Superior temporal gyrus (tissue), 1 donor: ENCODE data around the gene COL27A1.
"Not testable (repeated sequence)": the region's sequence is repeated elsewhere in the genome, so short reads cannot be mapped to it uniquely, and the experiment has no call there.

ENCODE experiments used
- DNase-seq: peaks from one replicate; pipeline ENCODE4 v3.0.0-alpha.2; 2016; ENCODE audit errors: extremely low spot score

The COL27A1 gene

DNA sequence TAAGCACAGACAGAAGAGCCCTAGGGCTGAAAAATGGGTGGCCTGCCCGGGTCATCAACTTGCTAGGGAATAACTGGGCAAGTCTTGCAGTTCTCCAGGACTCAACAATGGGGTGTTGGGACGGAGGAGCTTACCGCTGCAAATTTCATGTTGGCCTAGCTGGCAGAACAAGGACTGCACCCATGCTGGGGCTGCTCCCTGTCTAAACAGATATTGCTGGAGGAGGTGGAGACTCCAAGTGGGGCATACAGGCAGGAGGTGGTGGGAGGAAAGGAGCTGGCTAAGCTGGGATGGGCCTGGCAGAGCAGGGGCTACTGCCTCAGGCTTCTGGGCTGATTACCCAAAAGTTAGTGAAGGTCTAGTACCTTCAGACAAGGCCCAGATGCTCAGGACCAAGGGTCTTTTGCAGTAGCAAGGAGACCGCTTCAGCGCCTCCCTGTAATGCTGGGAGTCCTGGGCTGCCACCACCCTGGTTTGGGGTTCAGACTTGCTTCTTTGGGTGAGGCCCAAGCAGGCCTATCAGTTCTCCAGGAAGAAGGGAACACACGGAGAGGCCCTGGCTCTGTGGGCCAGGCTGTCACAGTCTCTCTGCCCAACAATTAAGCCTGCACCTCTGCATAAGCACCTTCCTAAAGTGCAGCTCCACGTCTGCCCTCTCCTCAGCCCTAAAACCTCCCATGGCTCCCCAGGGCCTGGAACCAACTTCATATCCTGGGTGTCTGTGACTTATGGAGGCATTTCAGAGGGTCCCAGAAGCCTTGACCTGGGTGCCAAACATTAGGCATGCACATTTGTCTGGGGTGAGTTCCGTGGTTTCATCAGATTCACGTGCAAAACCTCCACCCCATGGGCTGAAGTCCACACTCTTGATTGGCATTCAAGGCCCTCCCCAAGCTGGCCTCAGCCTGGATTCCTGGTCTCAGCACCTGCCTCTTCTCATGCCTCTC lies 32.0 kb upstream of the COL27A1 start:
- DNase-seq = no peak

DNA sequence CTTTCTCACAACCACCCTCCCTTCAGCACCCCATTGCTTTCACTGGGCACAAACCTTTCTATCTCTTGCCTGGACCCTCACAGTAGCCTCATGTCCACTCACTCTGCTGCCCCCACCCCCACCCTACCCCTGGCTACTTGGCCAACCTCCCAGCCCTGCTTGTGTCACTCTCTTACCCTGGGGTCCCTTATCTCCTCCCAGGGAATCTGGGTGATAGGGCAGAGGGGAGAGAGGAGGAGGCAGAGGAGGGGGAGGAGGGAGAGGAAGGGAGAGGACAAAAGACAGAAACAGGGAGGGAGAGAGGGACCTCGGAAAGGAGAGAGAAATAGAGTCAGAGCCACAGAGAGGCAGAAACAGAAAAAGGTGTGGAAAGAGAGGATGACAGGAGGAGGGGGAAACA lies 31.2 kb upstream of the COL27A1 start:
- no peak for DNase-seq

DNA sequence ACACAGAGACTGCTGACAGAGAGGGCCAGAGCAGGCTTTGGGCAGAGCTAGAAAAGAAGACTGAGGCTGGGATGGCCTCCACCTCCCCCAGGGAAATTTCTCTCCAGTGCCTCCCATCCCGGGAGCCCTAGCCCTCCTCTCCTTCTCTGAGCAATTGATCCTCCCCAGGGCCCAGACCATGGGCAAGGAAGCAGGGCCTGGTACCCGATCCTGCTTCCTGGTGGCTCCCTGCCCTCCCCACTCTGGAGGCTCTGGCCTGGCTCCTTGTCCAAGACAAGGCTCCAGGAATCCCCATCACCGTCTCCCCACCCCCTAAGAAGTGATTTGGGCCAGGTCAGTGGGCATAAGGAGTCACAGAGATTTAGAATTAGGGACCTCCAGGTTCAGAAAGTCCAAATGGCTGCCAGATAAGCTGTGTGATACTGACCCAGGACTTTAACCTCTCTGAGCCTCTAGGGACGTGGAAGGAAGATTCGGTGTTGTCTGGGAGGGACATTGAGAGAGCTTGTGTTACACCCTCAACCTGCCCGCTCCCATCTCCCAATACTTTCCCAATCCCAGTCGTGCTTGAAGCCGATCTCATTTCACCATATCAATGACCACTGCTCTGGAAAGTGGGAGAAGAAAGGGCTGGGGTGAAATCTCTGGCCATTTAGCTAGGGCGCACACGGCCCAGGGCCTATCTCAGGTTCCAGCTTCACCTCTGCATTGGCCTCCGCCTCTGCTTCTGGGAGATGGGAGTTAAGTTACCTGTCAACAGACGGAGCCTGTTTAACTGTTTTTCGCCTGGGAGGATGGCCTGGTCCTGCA lies 30.5 kb upstream of the COL27A1 start:
- no peak for DNase-seq

DNA sequence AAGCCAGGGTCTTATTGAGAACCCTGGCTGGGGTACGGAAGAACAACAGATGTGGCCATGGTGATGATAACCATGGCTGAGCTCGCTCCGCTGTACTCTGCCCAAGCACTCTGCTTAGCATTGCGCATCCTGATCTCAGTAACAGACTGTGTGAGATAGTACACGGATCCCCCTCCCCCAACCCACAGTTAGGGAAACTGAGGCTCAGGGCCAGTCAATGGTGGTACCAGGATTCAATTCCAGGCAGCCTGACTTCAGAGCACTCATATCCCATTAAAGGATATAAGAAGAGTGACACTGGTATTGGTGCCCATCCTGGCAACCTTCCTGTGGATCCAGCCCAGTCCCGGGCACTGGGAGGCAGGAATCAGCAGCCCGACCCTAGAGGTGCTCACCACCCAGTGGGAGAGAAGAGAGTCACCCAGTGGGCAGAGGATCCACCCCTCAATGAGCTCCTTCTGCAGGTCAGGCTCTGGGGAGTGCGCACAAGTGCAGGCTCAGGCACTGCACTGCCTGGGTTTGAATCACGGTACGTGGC lies 29.8 kb upstream of the COL27A1 start:
- no peak for DNase-seq

DNA sequence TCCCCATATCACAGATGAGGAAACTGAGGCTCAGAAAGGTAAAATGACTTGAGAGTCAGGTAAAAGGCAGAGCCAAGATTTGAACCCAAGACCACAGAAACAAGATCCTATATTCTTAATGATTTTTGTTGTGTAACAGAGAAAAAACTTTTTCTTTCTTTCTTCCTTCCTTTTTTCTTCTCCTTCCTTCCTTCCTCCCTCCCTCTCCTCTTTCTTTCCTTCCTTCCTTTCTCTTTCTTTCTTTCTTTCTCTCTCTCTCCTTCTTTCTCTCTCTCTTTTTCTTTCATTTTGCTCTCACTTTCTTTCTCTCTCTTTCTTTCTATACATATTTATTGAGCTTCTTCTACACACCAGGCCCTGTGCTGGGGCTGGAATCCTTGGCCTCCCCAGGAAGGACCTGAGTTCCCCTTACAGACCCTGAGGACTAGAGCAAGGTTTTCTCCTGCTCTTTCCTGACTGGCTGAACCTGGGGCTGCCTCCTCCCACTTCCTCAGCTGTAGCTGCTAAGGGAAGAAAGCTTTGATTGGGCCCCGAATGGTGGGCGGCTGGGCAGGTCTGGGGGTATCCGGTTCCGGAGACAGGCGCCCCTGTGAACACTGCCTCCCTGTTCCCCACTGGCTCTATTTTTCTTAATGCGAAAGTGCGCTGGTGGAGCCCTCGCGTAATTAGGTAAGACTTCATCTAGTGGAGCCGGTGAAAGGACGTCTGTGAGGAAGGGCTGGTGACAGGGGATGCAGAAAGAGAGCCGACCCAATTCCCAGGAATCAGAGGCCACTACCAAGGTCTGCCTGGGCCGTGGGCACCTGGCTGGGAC lies 28.9 kb upstream of the COL27A1 start:
- no peak for DNase-seq

DNA sequence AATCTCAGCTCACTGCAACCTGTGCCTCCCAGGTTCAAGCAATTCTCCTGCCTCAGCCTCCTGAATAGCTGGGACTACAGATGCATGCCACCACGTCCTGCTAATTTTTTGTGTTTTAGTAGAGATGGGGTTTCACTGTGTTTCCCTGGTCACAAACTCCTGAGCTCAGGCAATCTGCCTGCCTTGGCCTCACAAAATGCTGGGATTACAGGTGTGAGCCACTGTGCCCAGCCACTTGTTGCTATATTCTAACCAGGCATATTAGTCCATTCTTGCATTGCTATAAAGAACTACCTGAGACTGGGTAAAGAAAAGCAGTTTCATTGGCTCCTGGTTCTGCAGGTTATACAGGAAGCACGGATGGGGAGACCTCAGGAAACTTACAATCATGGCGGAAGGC lies 26.6 kb upstream of the COL27A1 start:
- not testable (repeated sequence) for DNase-seq

DNA sequence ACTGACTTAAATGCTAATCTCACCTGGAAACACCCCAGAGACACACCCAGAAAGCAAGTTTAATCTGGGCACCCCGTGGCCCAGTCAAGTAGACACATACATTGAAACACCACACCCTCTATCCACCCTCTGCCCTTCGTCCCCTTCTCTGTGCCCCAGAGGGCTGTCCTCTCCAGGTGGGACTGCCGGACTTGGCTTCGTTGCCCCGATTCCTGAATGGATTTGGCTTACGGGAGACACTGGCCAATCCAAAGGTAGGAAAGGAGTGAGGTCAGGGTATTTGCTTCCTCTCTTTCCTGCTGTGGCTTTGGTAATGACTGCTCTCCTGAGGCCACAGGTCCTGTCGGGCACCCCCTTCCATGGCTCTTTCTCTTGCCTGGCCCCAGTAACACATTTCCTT lies 25.2 kb upstream of the COL27A1 start:
- DNase-seq = no peak

DNA sequence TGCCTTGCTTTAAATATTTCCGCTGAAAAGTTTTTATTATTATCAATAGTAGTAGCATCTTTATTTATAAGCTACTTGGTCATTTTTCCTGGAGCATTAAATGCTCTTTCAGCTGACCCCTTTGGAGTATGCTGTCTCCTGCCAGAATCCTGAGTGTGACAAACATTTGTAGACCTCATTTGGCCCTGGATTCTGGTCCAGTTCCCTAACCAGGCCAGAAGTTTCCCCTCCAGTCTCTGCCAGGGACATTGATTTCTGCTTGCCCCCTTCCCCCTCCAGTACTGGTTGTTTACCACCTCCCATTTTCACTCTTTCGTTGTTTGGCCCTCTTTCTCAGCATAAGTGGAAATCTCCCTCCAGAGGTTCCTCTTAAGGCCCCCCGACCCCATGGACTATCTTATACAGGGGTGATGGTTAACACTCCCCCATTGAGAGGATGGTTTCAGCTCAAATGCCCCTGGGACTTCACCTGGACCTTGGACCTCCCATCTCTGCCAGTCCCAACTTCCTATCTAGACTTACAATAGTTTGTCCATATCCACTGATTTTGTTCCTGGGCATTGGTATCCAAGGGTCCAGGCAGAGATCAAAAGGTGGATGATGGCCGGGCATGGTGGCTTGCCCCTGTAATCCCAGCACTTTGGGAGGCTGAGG lies 24.6 kb upstream of the COL27A1 start:
- no peak for DNase-seq

DNA sequence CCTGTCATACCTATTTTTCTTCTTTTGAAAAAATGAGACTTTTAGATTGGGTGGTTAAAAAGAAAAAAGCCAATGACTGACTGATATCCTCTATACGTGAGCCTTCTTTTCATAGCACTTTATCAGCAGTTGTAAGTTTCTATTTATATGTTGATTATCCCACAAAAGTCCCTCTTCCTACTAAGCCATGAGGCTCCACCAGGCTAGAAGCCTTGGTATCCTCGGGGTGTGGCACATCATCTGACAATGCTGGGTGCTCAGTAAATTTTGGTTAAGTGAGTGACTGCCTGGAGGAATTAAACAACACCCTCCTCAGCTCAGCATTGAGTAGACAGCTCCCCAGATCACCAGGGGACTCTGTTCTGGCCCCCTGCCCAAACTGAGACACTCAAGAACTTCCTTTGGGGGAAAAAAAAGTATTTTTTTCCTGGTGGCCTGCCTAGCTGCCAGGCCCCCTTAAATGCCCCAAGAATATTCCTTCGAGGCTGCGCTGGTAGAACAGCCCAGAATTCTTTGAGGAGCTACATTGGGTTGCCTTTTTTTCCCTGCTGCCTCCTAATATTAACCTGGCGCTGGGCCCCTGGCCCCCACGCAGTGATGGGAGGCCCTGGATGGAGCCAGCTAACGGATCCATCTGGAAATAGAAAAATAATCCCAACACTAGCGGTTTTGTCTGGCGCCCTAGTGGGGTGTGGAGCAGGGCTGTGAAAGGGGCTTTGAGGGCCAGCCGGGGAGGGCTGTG lies 23.4 kb upstream of the COL27A1 start:
- DNase-seq = no peak

DNA sequence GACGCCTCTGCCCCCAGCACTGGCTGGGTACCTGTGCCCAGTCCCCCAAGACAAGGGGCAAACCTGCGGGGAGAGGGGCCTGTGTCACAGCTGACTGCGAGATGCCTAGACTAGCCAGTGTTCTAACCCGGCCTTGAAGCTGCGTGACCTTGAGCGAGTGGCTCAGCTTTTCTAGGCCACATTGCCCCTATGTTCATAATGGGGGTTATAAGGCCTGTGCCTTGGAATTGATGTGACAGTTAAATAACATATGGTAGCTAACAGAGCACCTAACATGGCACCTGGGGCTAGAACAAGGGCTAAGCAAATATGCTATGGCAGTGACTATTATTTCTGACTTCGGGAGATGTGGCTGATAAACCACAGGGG lies 22.8 kb upstream of the COL27A1 start:
- DNase-seq = no peak

DNA sequence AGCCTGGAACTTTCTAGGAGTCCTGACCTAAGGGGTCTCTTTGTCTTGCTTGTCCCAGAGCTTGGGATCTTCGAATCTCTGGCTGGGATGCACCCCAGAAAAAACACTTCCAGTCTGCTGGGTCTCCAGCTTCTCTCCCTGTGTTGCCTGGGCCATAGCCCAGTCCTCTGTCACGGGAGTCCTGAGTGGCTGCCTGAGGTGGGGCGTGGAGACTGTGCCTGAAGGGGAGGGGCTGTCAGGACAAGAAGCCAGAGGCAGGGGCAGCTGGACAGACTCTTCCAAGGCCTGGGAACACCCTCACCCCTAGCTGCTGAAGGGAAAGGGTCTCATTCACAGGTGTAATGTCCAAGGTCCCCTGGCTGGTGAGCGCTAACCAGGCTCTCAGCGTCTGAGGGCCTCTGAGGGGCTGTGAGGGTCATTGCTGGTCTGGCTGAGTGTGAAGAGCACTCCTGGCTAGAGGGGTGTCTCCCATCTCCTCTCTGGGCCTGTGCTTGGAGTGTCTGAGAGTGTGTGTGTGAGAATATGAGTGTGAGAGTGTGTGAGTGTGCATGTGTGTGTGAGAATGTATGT lies 20.4 kb upstream of the COL27A1 start:
- DNase-seq = no peak

DNA sequence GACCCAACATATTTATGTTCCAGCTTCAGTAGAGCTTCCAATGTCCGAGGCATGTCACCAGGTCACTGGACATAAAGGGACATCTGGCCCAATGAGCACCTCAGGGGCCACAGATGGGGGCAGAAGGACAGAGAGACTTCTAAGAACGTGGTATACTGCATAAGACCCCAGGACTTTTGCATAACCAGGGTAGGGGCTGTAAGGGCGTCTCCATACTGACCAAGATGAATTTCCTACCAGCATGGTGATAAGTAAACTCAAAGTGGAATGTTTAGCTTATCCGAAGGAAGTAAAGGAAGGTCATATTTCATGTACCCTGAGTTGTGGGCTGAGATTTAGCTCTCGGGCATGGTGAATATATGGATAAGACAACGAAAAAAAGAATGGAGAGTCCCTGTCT lies 17.5 kb upstream of the COL27A1 start:
- DNase-seq = no peak

DNA sequence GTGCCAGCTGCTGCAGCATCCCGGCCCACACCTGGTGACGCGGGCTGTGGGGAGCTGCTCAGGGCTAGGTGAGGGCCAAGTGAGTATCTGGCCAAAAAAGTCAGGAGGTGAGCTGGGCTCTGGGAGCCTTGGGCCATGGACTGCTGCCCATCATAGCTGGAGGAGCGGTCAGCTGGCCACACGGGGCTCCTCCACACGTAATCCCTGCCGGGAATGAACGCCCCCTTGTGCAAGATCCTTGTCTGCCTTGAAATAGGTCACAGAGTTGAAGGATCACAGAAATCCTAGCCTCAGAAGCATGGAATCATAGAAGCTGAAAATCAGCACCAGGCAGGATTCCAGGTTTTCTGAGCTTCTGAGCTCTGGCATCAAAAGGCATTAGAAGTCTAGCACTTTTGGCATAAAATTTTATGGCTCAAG lies 16.8 kb upstream of the COL27A1 start:
- DNase-seq = no peak

DNA sequence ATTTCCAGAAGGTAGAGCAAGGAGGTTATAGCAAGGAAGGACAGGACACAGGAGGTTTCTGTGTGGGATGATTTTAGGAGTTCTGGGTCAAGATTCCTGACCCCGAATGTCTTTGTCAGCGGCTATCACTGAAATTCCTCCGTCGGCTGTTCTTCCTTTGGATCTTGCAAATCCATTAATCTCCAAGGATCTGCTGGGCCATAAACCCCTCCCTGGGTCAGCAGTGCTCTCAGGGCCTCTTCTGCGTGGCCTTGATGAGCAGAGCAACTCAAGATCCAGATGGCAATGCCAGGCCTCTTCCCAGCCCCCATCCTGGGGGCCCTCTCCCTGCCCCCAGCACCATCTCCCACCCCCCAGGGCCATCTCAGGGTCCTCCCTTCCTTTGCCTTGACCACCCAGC lies 16.3 kb upstream of the COL27A1 start:
- DNase-seq = no peak

DNA sequence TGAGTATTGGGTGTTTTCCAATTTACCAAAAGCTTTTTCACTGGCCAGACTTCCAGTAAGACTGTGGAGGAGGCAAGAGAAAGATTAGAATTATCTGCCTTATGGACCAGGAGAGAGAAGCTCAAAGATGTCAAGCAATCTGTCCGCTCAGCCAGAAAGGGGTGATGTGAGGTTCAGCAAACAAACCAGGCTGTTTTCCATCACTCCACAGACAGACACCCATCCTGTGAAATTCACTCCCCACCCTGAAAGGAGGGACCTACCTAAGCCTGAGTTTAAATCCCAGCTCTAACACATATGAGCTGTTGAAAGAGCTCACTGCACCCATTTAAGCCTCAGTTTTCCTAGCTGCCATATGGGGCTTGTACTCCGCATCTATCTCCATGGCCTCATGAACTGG lies 14.9 kb upstream of the COL27A1 start:
- DNase-seq = no peak

DNA sequence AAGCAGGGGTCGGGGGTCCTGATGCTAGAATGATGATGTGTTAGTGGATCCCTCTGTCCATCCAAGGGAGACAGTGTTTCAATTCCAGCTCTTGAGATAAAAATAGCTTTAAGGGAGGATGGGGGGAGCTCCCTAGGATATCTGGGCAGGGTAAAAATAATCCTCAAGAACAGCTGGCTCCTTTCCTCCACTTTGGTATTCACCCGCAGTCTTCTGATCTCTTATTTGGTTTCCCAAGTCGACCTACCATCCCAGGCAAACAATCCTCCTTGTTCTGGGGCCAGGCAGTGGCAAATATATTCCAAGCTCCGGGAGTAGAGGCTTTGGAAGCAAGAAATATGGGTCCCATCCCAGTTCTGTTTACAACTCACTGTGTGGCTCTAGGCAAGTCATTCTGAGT lies 14.5 kb upstream of the COL27A1 start:
- DNase-seq = no peak

DNA sequence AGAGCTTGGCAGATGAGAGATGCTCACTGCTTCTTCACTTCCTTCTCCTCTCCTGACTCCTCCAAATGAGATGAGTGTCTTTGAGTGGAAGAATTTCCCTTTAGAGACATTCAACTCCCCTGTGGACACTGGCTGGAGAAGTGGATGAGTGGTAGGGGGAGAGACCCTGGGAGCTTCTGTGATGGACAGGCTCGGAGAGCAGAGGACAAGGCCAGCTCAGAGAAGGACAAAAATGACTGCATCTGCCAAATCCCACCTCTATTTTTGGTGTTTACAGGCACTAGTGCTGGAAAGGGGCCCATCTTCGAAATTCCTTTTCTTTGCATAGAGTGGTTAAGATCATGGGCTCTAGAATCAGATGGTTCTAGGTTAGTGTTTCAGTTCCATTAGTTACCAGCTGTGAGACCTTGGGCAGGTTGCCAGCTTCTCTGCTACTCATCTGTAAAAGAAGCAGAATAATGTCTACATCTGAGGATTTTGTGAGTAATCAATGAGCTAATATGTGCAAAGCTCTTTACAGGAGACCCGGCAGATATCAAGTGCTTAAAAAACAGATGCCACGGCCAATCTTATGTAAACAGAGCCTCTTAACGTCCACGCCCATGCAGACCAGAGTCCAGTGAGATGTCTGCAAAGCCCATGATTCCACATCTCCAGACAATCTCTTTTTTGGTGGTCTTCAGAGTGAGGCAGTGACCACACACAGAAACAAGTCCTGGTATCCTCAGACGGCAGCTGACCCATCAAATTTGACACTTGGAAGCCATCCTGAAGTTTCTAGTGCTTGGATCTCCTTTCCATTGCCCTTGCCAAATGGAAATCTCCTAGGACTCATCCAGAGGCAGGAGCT lies 13.6 kb upstream of the COL27A1 start:
- DNase-seq = no peak

DNA sequence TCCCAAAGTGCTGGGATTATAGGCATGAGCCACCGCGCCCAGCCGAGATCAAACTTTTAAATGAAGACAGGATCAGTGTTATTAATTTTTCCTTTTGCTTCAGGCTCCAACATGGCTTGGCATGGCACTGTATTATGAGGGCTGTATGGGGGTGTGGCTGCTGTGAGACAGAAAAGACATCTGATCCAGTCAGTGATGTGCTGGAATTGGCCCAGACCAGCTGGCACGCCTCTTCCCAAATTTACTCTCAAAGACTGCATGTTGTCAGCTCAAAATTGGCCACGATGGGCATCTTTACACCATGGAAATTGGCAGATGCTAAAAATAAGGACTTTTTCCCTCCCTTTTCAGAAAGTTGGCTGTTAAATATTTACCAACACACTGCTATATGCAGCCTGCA lies 12.1 kb upstream of the COL27A1 start:
- DNase-seq = no peak

DNA sequence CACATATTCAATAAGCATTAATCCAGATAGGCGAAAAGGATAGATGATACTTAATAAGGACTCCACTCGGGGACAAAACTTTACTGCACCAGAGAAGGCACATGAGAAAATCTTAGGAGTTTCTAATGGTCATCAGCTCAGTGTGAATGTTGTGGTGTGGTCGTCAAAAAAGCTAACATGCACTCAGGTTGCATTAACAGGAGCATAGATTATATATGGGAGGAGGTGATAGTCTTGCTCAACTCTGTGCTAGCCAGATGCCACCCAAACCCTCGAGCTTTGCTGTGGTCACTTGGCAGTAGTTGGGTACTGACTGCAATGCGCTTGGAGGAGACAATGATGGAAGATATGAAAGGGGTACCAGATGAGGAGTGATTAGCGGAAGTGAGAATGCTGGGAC lies 8.6 kb upstream of the COL27A1 start:
- DNase-seq = no peak
